Measurements from ENCODE around the gene KLRG1.

Gene KLRG1

GRCh38 chr12:9030776-9031175 lies 41.4 kb downstream of the KLRG1 start:
- TF ChIP-seq FOXP2 (optimal IDR thresholded peaks at IDR 0.05; ENCODE audit: borderline replicate concordance, extremely low read depth, extremely low read length, insufficient read depth) (no peak), REST (IDR thresholded peaks at IDR 0.05; ENCODE audit: insufficient read depth in 1 of 2, low read depth in 2 of 2, low read length in 2 of 2) (no peak), POLR2AphosphoS5 (IDR thresholded peaks at IDR 0.05; ENCODE audit: low read depth, low read length) (no peak), SIN3A (IDR thresholded peaks at IDR 0.05; ENCODE audit: borderline replicate concordance, insufficient read depth, low read length) (no peak), TAF1 (IDR thresholded peaks at IDR 0.05; ENCODE audit: borderline replicate concordance, insufficient read depth, low read length) (no peak)

DNA sequence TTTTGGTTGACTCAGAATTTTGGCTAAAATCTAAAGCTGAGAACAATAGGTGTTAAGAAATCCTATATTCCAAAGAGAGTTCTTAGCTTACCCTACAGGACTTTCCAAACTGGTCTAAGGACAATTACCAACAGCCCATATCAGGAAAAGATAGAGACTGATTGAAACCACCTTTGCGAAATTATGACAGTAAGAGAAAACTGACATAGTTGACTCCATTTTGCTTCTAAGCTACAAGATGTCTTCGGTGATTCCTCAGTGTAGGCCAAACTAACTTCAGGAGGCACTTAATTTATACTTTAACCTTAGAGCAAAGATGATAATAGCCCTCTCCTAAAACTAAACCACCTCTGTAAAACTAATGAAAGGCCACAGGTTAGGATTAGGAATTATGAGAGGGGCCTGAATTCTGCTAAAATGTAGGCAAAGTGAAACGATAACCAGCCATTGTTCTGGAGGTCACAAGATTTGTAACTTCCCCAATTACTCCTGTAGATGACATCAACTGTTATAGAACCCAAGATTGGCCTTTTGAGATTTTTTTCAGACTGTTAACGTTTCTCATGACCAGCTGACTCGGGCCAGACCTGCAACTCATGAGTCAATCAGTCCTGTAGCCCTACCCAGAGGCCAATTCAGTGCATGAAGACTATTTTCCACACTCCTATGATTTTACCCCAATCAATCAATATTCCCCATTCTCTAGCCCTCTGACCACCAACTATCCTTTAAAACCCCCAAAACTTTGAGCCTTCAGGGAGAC lies 43.0 kb downstream of the KLRG1 start:
- TF ChIP-seq POLR2AphosphoS5 (IDR thresholded peaks at IDR 0.05; ENCODE audit: low read depth, low read length) (no peak), REST (IDR thresholded peaks at IDR 0.05; ENCODE audit: insufficient read depth in 1 of 2, low read depth in 2 of 2, low read length in 2 of 2) (no peak), SIN3A (IDR thresholded peaks at IDR 0.05; ENCODE audit: borderline replicate concordance, insufficient read depth, low read length) (no peak), FOXP2 (optimal IDR thresholded peaks at IDR 0.05; ENCODE audit: borderline replicate concordance, extremely low read depth, extremely low read length, insufficient read depth) (no peak), TAF1 (IDR thresholded peaks at IDR 0.05; ENCODE audit: borderline replicate concordance, insufficient read depth, low read length) (no peak)

- TF ChIP-seq FOXP2 (optimal IDR thresholded peaks at IDR 0.05; ENCODE audit: borderline replicate concordance, extremely low read depth, extremely low read length, insufficient read depth) = no peak
- TF ChIP-seq POLR2AphosphoS5 (IDR thresholded peaks at IDR 0.05; ENCODE audit: low read depth, low read length) = no peak
- no peak for TF ChIP-seq SIN3A (IDR thresholded peaks at IDR 0.05; ENCODE audit: borderline replicate concordance, insufficient read depth, low read length)
- TF ChIP-seq TAF1 (IDR thresholded peaks at IDR 0.05; ENCODE audit: borderline replicate concordance, insufficient read depth, low read length) = no peak
- no peak for TF ChIP-seq REST (IDR thresholded peaks at IDR 0.05; ENCODE audit: insufficient read depth in 1 of 2, low read depth in 2 of 2, low read length in 2 of 2)
These were observed 44.0 kb downstream of the KLRG1 start for GRCh38 chr12:9033265-9033887.

DNA sequence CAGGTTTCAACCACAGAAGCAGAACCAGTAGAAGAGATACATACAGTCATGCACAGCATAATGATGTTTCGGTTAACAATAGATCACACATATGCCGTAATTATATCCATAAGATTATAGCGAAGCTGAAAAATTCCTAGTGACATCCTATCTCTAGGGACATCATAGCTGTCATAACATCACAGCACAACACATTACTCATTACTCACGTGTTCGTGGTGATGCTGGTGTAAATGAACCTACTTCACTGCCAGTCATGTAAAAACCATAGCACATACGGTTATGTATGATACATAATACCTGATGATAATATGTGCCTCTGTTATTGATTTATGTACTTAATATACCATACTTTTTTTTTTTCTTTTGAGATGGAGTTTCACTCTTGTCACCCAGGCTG lies 44.7 kb downstream of the KLRG1 start:
- TF ChIP-seq TAF1 (IDR thresholded peaks at IDR 0.05; ENCODE audit: borderline replicate concordance, insufficient read depth, low read length) (no peak), SIN3A (IDR thresholded peaks at IDR 0.05; ENCODE audit: borderline replicate concordance, insufficient read depth, low read length) (no peak), FOXP2 (optimal IDR thresholded peaks at IDR 0.05; ENCODE audit: borderline replicate concordance, extremely low read depth, extremely low read length, insufficient read depth) (no peak), REST (IDR thresholded peaks at IDR 0.05; ENCODE audit: insufficient read depth in 1 of 2, low read depth in 2 of 2, low read length in 2 of 2) (no peak), POLR2AphosphoS5 (IDR thresholded peaks at IDR 0.05; ENCODE audit: low read depth, low read length) (no peak)
